ENCODE data around the gene ABCF3.
"Not testable (repeated sequence)": the region's sequence is repeated elsewhere in the genome, so short reads cannot be mapped to it uniquely, and the experiment has no call there.

ABCF3 gene

GRCh38 chr3:184149123-184149522 is 36.9 kb upstream of the ABCF3 start:
- H3K4me3 ChIP-seq (ENCODE audit: insufficient read depth in 1 of 2, low read depth in 1 of 2, low read length in 2 of 2), result no peak overlapping the region
- peaks cover 9 to 28% of the 10 kb centered on the region in 2 experiments for H3K36me3 ChIP-seq (ENCODE audit: control insufficient read depth in 1 of 2, insufficient read depth in 2 of 2, low read depth in 1 of 2, low read length in 2 of 2)
- H3K9me3 ChIP-seq (ENCODE audit: control insufficient read depth, low read length), result no peaks in the 10 kb centered on the region
- H3K14ac ChIP-seq (ENCODE audit: low read length in 2 of 2), result no peak overlapping the region
- H4K91ac ChIP-seq (ENCODE audit: low read length), result no peak overlapping the region
- H3K4me2 ChIP-seq (ENCODE audit: low read length, poor library complexity, severe bottlenecking), result no peak overlapping the region
- H3K4me1 ChIP-seq (ENCODE audit: control insufficient read depth, insufficient read depth, low read depth, low read length), result peaks cover 7% of the 10 kb centered on the region
- no peak overlapping the region for H2BK12ac ChIP-seq (ENCODE audit: low read length in 2 of 2)
- no peak for DNase-seq
- no peak overlapping the region for H2BK15ac ChIP-seq (ENCODE audit: low read depth, poor library complexity, severe bottlenecking)
- H4K8ac ChIP-seq (ENCODE audit: low read length), result no peak overlapping the region
- no peak overlapping the region for H3K9ac ChIP-seq (ENCODE audit: low read length)
- H3K4ac ChIP-seq (ENCODE audit: low read depth in 1 of 2, low read length in 2 of 2), result no peak overlapping the region
- H3K79me1 ChIP-seq (replicated peaks; ENCODE audit: low read length, poor library complexity, severe bottlenecking), result peaks cover 8% of the 10 kb centered on the region
- H3K18ac ChIP-seq (ENCODE audit: low read depth in 1 of 2, low read length in 2 of 2), result no peak overlapping the region
- no peak overlapping the region for H2BK120ac ChIP-seq (ENCODE audit: low read depth, low read length)
- no peaks in the 10 kb centered on the region for H3K27me3 ChIP-seq (ENCODE audit: control insufficient read depth in 1 of 2, insufficient read depth in 1 of 2, low read length in 2 of 2)
- 90% methylated on average over 6 of the region's 6 CpGs for WGBS
- no peak overlapping the region for H3K23ac ChIP-seq (ENCODE audit: low read length in 2 of 2)
- H2AK5ac ChIP-seq (ENCODE audit: low read length, severe bottlenecking), result no peak overlapping the region
- H3K27ac ChIP-seq (ENCODE audit: low read length, poor library complexity, severe bottlenecking), result no peak overlapping the region
- no peak overlapping the region for H2AFZ ChIP-seq (ENCODE audit: low read depth, low read length)
- no peak overlapping the region for H2BK5ac ChIP-seq (ENCODE audit: low read depth, low read length, poor library complexity, severe bottlenecking)

GRCh38 chr3:184149770-184150169 is 36.2 kb upstream of the ABCF3 start:
- not testable (repeated sequence) for H3K4me2 ChIP-seq (ENCODE audit: low read length, poor library complexity, severe bottlenecking); H3K27ac ChIP-seq (ENCODE audit: low read length, poor library complexity, severe bottlenecking); H3K18ac ChIP-seq (ENCODE audit: low read depth in 1 of 2, low read length in 2 of 2); H2BK15ac ChIP-seq (ENCODE audit: low read depth, poor library complexity, severe bottlenecking); H2AK5ac ChIP-seq (ENCODE audit: low read length, severe bottlenecking); H3K4ac ChIP-seq (ENCODE audit: low read depth in 1 of 2, low read length in 2 of 2); H3K9ac ChIP-seq (ENCODE audit: low read length); DNase-seq; H3K4me3 ChIP-seq (ENCODE audit: insufficient read depth in 1 of 2, low read depth in 1 of 2, low read length in 2 of 2); H3K27me3 ChIP-seq (ENCODE audit: control insufficient read depth in 1 of 2, insufficient read depth in 1 of 2, low read length in 2 of 2); H2BK5ac ChIP-seq (ENCODE audit: low read depth, low read length, poor library complexity, severe bottlenecking); H2AFZ ChIP-seq (ENCODE audit: low read depth, low read length); H3K23ac ChIP-seq (ENCODE audit: low read length in 2 of 2); H2BK12ac ChIP-seq (ENCODE audit: low read length in 2 of 2); H3K9me3 ChIP-seq (ENCODE audit: control insufficient read depth, low read length); H4K8ac ChIP-seq (ENCODE audit: low read length); H2BK120ac ChIP-seq (ENCODE audit: low read depth, low read length); H3K4me1 ChIP-seq (ENCODE audit: control insufficient read depth, insufficient read depth, low read depth, low read length); H4K91ac ChIP-seq (ENCODE audit: low read length); H3K79me1 ChIP-seq (replicated peaks; ENCODE audit: low read length, poor library complexity, severe bottlenecking)
- Histone ChIP-seq H3K36me3 (ENCODE audit: control insufficient read depth in 1 of 2, insufficient read depth in 2 of 2, low read depth in 1 of 2, low read length in 2 of 2) (peaks cover 3 to 22% of the 10 kb centered on the region in 2 experiments), H3K14ac (ENCODE audit: low read length in 2 of 2) (peak overlapping the region in 1 of 2 experiments; percentile 28)
- WGBS, result 90% methylated on average over 6 of the region's 6 CpGs

- peak; percentile 64 for DNase-seq
- under 1% methylated on average over 58 of the region's 84 CpGs for WGBS
- Histone ChIP-seq H3K27me3 (ENCODE audit: control insufficient read depth in 1 of 2, insufficient read depth in 1 of 2, low read length in 2 of 2) (no peaks in the 10 kb centered on the region), H2BK5ac (ENCODE audit: low read depth, low read length, poor library complexity, severe bottlenecking) (peak within 1 kb of the TSS; percentile 81), H3K14ac (ENCODE audit: low read length in 2 of 2) (peak within 1 kb of the TSS; percentile 62 to 94), H3K9ac (ENCODE audit: low read length) (peak within 1 kb of the TSS; percentile 97), H4K8ac (ENCODE audit: low read length) (peak within 1 kb of the TSS; percentile 91), H2AK5ac (ENCODE audit: low read length, severe bottlenecking) (peak within 1 kb of the TSS; percentile 41), H3K23ac (ENCODE audit: low read length in 2 of 2) (peak within 1 kb of the TSS; percentile 90 to 99), H3K4me1 (ENCODE audit: control insufficient read depth, insufficient read depth, low read depth, low read length) (peaks cover 10% of the 10 kb centered on the region), H4K91ac (ENCODE audit: low read length) (peak within 1 kb of the TSS; percentile 96), H3K79me1 (replicated peaks; ENCODE audit: low read length, poor library complexity, severe bottlenecking) (peaks cover 3% of the 10 kb centered on the region), H3K9me3 (ENCODE audit: control insufficient read depth, low read length) (no peaks in the 10 kb centered on the region), H2AFZ (ENCODE audit: low read depth, low read length) (no peak within 1 kb of the TSS), H3K18ac (ENCODE audit: low read depth in 1 of 2, low read length in 2 of 2) (peak within 1 kb of the TSS; percentile 92 to 99), H3K4me3 (ENCODE audit: insufficient read depth in 1 of 2, low read depth in 1 of 2, low read length in 2 of 2) (peak within 1 kb of the TSS; percentile 83 to 88), H3K36me3 (ENCODE audit: control insufficient read depth in 1 of 2, insufficient read depth in 2 of 2, low read depth in 1 of 2, low read length in 2 of 2) (no peaks in the 10 kb centered on the region), H3K27ac (ENCODE audit: low read length, poor library complexity, severe bottlenecking) (peak within 1 kb of the TSS; percentile 76), H3K4ac (ENCODE audit: low read depth in 1 of 2, low read length in 2 of 2) (peak within 1 kb of the TSS; percentile 95 to 99), H2BK12ac (ENCODE audit: low read length in 2 of 2) (peak within 1 kb of the TSS in 1 of 2 experiments; percentile 71), H2BK120ac (ENCODE audit: low read depth, low read length) (peak within 1 kb of the TSS; percentile 71), H2BK15ac (ENCODE audit: low read depth, poor library complexity, severe bottlenecking) (peak within 1 kb of the TSS; percentile 100), H3K4me2 (ENCODE audit: low read length, poor library complexity, severe bottlenecking) (peak within 1 kb of the TSS; percentile 89)
These were observed 30.9 kb upstream of the ABCF3 start, which contains the start of gene DVL3 for GRCh38 chr3:184154885-184155643. TSS of gene DVL3 (plus strand) at chr3:184155377. CDS start at chr3:184155636, 259 bp downstream.
